ENCODE results near the gene FGF14.

Gene FGF14

DNA sequence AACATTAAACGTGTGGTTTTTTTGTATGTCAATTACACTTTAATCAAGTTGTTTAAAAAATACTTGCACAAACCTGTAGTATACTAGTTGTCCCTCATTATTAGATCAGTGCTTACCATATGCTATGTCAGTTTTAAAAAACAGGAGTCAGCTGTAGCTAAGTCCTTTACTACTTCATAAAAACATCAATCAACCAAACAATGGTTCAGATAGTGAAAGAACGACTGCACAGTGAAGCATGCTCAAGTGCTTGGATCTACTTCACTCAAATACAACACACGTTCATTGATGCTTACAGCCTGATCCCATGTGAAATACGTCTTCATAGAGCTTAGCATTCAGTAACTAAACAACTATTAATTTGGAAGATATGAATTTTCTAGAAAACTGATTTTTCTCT is 225.0 kb downstream of the FGF14 start:
- H3K4me2 ChIP-seq: no peak overlapping the region
- no peaks in the 10 kb centered on the region for H3K36me3 ChIP-seq
- H3K4me3 ChIP-seq: no peak overlapping the region
- TF ChIP-seq Cebpa-rat (IDR thresholded peaks at IDR 0.05): no peak
- H3K27me3 ChIP-seq: no peaks in the 10 kb centered on the region
- no peaks in the 10 kb centered on the region; a peak in 1 of 22 replicates for H4K20me1 ChIP-seq
- H3K9ac ChIP-seq: no peak overlapping the region
- H3K27ac ChIP-seq: no peak overlapping the region
- no peaks in the 10 kb centered on the region for H3K4me1 ChIP-seq
- no peaks in the 10 kb centered on the region for H3K9me3 ChIP-seq (replicated peaks in 1 of 11)

DNA sequence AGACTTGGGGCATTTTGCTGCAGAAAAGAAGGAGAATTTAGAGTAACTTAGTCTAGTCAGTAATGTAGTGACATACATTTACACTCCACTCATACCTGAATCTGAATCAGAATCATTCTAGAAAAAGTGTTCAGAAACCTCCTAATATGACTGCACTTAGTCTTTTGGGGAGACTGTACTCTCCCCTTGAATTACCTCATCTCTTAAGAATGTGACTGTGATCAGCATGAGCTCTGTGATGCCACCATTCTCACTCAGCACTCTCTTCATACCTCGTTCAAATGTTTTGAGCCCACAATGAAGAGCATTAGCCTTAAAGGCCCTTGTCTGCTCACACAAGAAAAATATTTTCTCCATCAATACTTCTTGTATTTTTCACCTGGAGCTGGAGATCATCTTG is 229.4 kb downstream of the FGF14 start:
- H3K4me1 ChIP-seq: no peaks in the 10 kb centered on the region
- H3K36me3 ChIP-seq: no peaks in the 10 kb centered on the region
- H4K20me1 ChIP-seq: no peaks in the 10 kb centered on the region
- no peak overlapping the region for H3K27ac ChIP-seq
- no peak overlapping the region for H3K9ac ChIP-seq
- no peak overlapping the region for H3K4me2 ChIP-seq
- H3K4me3 ChIP-seq: no peak overlapping the region
- TF ChIP-seq Cebpa-rat (IDR thresholded peaks at IDR 0.05): no peak
- H3K9me3 ChIP-seq (replicated peaks in 1 of 11): no peaks in the 10 kb centered on the region
- no peaks in the 10 kb centered on the region for H3K27me3 ChIP-seq

DNA sequence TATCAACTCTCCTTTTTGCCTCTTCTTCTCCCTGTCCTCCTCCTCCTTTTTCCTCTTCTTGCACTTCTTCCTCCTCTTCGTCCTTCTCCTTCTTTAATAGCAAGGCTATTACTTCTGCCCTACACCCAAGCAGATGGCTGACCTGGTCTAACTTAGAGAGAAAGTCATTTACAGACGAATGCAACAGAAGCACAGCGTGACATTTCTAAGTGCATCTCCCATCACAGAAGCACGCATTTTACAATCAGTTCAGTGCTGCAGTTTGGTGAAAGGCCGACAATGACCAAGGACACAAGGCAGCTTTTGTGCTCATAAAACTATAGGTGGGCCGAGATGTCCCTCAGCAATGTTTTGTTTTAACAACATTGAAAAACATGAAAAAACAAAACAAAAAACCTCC is 231.5 kb downstream of the FGF14 start:
- Histone ChIP-seq H3K9ac (no peak overlapping the region), H3K4me3 (no peak overlapping the region), H3K27ac (no peak overlapping the region), H3K4me2 (no peak overlapping the region), H3K9me3 (replicated peaks in 1 of 11) (no peaks in the 10 kb centered on the region), H3K4me1 (no peaks in the 10 kb centered on the region), H3K27me3 (no peaks in the 10 kb centered on the region), H3K36me3 (no peaks in the 10 kb centered on the region), H4K20me1 (no peaks in the 10 kb centered on the region)
- no peak for TF ChIP-seq Cebpa-rat (IDR thresholded peaks at IDR 0.05)

DNA sequence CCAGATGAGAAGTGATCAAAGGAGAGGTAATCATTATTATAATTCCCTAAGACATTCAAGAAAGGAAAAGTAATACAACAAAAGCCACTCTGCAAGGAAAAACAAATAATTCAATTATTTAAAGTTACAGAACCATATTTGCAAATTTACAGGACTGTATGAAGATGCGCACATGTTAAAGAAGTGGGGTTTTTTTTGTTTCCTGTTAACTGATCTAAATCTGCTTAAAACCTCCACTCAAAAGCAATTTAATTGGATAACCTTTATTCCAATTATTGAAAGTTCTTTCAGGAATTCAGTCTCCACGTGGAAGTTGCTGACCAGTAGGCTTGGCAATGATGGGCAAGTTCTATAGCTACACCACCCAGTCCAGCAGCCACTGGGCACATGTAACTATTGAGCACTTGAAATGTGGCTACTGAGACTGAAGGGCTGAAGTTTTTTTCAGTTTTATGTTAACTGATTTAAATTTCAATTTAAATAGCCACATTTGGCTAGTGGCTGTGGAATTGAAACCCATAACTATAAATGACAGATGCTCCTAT is 232.3 kb downstream of the FGF14 start:
- no peaks in the 10 kb centered on the region for H4K20me1 ChIP-seq
- no peak for TF ChIP-seq Cebpa-rat (IDR thresholded peaks at IDR 0.05)
- no peak overlapping the region for H3K9ac ChIP-seq
- no peaks in the 10 kb centered on the region for H3K4me1 ChIP-seq
- H3K9me3 ChIP-seq (replicated peaks in 1 of 11): no peaks in the 10 kb centered on the region
- H3K36me3 ChIP-seq: no peaks in the 10 kb centered on the region
- no peak overlapping the region for H3K27ac ChIP-seq
- H3K4me3 ChIP-seq: no peak overlapping the region
- H3K4me2 ChIP-seq: no peak overlapping the region
- H3K27me3 ChIP-seq: no peaks in the 10 kb centered on the region

DNA sequence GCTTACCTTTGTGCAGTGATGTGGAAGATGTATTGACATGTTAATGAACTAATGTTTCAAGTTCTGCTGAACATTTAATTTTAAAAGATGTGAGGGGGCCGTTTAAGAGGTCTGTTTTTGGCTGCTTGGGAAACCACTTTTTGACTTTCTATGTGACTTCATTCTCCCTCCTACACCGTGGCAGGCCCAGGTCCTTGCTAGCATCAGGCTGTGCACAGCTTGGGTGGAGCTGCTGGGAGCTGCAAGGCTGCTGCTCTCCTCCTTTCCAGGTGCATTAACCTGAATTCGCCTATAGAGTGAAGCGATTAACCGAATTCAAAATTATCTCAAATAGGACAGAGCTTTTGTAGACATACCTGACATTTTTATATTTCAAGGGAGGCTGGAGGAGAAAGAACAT is 249.1 kb downstream of the FGF14 start:
- no peak overlapping the region for H3K9ac ChIP-seq
- H3K4me1 ChIP-seq: peaks cover 0 to 4% (median 0%) of the 10 kb centered on the region in 10 experiments; a peak in 1 of 20 replicates
- H3K4me2 ChIP-seq: no peak overlapping the region
- no peak for TF ChIP-seq Cebpa-rat (IDR thresholded peaks at IDR 0.05)
- H4K20me1 ChIP-seq: no peaks in the 10 kb centered on the region
- H3K36me3 ChIP-seq: no peaks in the 10 kb centered on the region
- no peaks in the 10 kb centered on the region for H3K9me3 ChIP-seq (replicated peaks in 1 of 11)
- no peak overlapping the region for H3K27ac ChIP-seq
- H3K27me3 ChIP-seq: no peaks in the 10 kb centered on the region
- H3K4me3 ChIP-seq: no peak overlapping the region

DNA sequence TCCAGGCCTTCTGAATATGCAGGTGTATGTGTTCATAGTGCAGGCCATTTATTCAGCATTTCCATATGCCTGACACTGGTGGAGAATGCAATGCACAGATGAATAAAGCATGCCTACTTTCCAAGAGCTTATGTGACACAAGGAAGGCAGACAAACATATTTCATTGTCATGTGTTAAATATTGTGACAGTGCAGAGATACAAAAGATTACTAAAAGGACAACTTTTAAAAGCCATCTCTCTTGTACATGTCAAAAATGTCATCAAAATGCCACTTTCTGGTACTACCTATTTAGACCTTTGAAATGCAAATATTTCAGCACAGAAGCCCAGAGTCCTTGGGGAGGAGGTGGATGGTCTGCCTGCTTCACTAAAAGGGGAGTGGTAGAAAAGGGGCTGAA is 254.5 kb downstream of the FGF14 start:
- Histone ChIP-seq H3K9me3 (replicated peaks in 1 of 11) (no peaks in the 10 kb centered on the region), H3K36me3 (no peaks in the 10 kb centered on the region), H3K4me2 (no peak overlapping the region), H3K9ac (no peak overlapping the region), H3K4me3 (no peak overlapping the region), H4K20me1 (no peaks in the 10 kb centered on the region), H3K27ac (no peak overlapping the region), H3K27me3 (no peaks in the 10 kb centered on the region), H3K4me1 (peaks cover 0 to 4% (median 0%) of the 10 kb centered on the region in 10 experiments; a peak in 1 of 20 replicates)
- no peak for TF ChIP-seq Cebpa-rat (IDR thresholded peaks at IDR 0.05)

DNA sequence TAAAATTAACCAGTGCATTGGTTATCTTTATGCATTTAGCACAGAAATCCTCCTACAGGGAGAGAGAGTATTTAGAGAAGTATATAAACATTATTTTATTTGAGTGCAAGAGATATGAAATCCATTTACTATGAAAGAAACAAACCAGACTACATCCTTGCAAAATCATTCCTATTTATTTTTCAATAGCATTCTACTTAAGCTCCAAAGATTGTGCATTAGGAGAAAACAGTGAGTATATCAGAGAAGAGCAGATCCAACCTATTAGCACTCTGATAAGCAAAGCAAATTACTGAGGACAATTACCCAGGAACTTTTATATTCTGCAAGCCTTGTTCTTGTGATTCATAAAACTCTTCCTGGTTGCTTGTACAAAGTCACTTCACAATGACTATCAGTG is 256.1 kb downstream of the FGF14 start:
- Histone ChIP-seq H3K4me3 (no peak overlapping the region), H3K4me1 (peaks cover 0 to 4% (median 0%) of the 10 kb centered on the region in 10 experiments; a peak in 3 of 20 replicates)

DNA sequence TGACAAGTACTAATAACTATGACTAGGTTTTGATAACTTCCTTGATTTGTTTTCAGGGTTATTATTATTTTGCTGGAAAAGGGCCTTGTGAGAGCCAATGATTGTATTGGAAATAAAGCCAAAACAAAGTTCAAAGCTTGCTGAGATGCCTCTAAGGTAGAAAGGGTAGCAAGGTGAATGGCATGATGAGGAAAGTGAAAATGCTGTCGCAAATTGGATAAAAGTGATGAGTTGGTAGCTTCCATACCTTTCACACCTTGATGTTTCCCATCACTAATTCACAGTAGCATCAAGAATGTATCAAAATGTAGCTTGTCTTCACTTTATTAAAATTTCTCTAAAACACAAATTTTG is 259.4 kb downstream of the FGF14 start:
- Histone ChIP-seq H3K4me2 (no peak overlapping the region), H3K27me3 (no peaks in the 10 kb centered on the region), H3K36me3 (no peaks in the 10 kb centered on the region), H4K20me1 (no peaks in the 10 kb centered on the region), H3K9me3 (replicated peaks in 1 of 11) (no peaks in the 10 kb centered on the region), H3K4me1 (peaks cover 0 to 5% (median 0%) of the 10 kb centered on the region in 10 experiments; a peak in 2 of 20 replicates), H3K9ac (no peak overlapping the region), H3K4me3 (no peak overlapping the region), H3K27ac (no peak overlapping the region)
- no peak for TF ChIP-seq Cebpa-rat (IDR thresholded peaks at IDR 0.05)

More for the DNA sequence above, 256.1 kb downstream of the FGF14 start:
- TF ChIP-seq Cebpa-rat (IDR thresholded peaks at IDR 0.05): no peak
- Histone ChIP-seq H3K36me3 (no peaks in the 10 kb centered on the region), H3K4me2 (no peak overlapping the region), H3K9me3 (replicated peaks in 1 of 11) (no peaks in the 10 kb centered on the region), H3K27me3 (no peaks in the 10 kb centered on the region), H4K20me1 (no peaks in the 10 kb centered on the region), H3K27ac (no peak overlapping the region), H3K9ac (no peak overlapping the region)

DNA sequence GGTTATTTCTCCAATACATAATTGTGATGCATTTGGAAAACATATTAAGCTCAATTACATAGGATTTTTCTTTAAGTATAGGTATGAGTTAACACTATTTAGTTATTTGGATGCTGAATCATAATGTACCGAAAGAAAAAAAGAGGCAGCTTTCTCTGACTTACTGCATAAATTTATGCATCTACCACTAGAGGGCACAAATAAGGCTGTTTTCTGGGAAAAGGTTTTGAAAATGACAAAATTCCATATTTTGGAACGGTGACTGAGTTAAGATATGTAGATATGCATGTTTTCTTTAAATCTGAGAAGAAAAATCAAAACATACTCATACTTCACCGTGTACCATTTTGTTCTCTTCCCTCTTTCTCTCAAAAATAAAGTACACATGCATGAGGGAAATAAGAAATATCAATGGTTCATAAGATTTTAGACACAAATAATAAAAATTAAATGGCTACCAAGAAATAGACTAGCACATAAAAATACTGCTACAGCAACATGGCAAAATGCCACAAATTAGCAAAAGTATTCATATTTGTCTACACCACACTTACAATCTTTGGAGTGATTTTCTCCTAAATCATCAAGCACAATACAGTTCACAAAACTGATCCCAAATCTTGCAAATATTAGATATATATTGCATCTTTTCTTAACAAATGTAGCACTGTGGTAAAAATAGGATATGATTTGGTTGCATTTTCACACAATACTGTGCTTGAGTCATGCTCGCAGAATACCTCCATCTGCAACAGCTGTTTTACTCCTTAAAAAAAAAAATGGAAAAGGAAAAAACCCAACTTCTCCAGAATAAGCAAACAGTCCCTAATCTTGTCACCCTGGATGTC is 260.0 kb downstream of the FGF14 start:
- Histone ChIP-seq H3K27ac (no peak overlapping the region), H3K9ac (no peak overlapping the region), H4K20me1 (no peaks in the 10 kb centered on the region), H3K4me2 (no peak overlapping the region), H3K4me3 (no peak overlapping the region), H3K36me3 (no peaks in the 10 kb centered on the region), H3K4me1 (peaks cover 0 to 5% (median 0%) of the 10 kb centered on the region in 10 experiments; a peak in 2 of 20 replicates), H3K9me3 (replicated peaks in 1 of 11) (no peaks in the 10 kb centered on the region), H3K27me3 (no peaks in the 10 kb centered on the region)
- TF ChIP-seq Cebpa-rat (IDR thresholded peaks at IDR 0.05): no peak

DNA sequence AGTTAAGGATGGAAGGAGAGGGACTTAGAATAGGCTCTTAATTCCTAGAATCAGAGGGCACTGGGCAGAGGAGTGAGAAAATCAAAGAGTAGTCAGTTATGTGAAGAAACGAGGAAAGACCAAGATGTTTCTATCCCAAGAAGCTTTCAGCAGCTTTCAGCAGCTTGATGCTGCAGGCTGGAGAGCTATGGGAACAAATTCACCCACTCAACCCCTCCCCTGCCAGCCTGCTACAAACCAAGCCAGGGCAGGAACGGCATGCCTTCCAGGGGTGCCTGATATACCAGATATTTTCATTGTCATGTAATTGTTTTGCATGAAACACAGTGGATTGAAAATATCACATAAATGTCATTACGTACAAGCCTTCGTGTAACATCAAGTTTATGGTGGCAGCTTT is 262.2 kb downstream of the FGF14 start:
- no peaks in the 10 kb centered on the region for H3K9me3 ChIP-seq (replicated peaks in 1 of 11)
- H3K36me3 ChIP-seq: no peaks in the 10 kb centered on the region
- peaks cover 0 to 5% (median 0%) of the 10 kb centered on the region in 10 experiments; a peak in 2 of 20 replicates for H3K4me1 ChIP-seq
- no peak overlapping the region for H3K27ac ChIP-seq
- no peak overlapping the region for H3K4me2 ChIP-seq
- H4K20me1 ChIP-seq: no peaks in the 10 kb centered on the region
- H3K9ac ChIP-seq: no peak overlapping the region
- no peak for TF ChIP-seq Cebpa-rat (IDR thresholded peaks at IDR 0.05)
- no peak overlapping the region for H3K4me3 ChIP-seq
- H3K27me3 ChIP-seq: no peaks in the 10 kb centered on the region

All from BLaER1 treated with 17β-estradiol and CSF1 and Interleukin-3, amounts not matched to agents 10 nM and 100 nM (cell line).